SK-N-MC (cell line): ENCODE data around the gene COL6A1.
"Not testable (repeated sequence)": the region's sequence is repeated elsewhere in the genome, so short reads cannot be mapped to it uniquely, and the experiment has no call there.

ENCODE experiments used
- DNase-seq: peaks from one replicate; pipeline ENCODE4 v3.0.0-alpha.2; 2011; ENCODE audit warnings: low read depth, low spot score
- H3K27ac ChIP-seq: fragments of 200-600 bp; sonication (generic); 2 replicates; pipeline ENCODE4 v1.5.1; 2016; ENCODE audit warnings: mixed run types
- H3K36me3 ChIP-seq: fragments of 200-600 bp; sonication (generic); 2 replicates; pipeline ENCODE4 v1.6.1; 2017; ENCODE audit warnings: antibody characterized with exemption, low read length, mixed read lengths; ENCODE audit not compliant: insufficient read depth
- H3K4me3 ChIP-seq: fragments of 200-600 bp; sonication (generic); 2 replicates; pipeline ENCODE4 v1.5.1; 2016
- H3K9ac ChIP-seq: fragments of 200-600 bp; sonication (generic); 2 replicates; pipeline ENCODE4 v1.8.0; 2017; ENCODE audit warnings: mixed run types, mixed read lengths; ENCODE audit not compliant: insufficient read length
- H3K9me3 ChIP-seq: fragments of 200-600 bp; sonication (generic); 2 replicates; pipeline ENCODE4 v1.6.1; 2017; ENCODE audit warnings: low read depth, mild to moderate bottlenecking, antibody characterized with exemption, low read length, moderate library complexity, mixed read lengths
- EZH2 ChIP-seq: fragments of 200-600 bp; sonication (generic); IDR thresholded peaks from one replicate; pipeline ENCODE4 v1.6.1; 2017; ENCODE audit warnings: antibody characterized with exemption
- FOXP2 ChIP-seq: optimal IDR thresholded peaks from 2 replicates; pipeline ENCODE3; 2011; ENCODE audit warnings: mild to moderate bottlenecking, moderate library complexity; ENCODE audit not compliant: insufficient read depth; ENCODE audit errors: extremely low read length, control extremely low read depth
- POLR2AphosphoS5 ChIP-seq: IDR thresholded peaks from 2 replicates; pipeline ENCODE4 v1.6.1; 2012; ENCODE audit warnings: mild to moderate bottlenecking, low read depth, low read length, borderline replicate concordance

COL6A1 gene

DNA sequence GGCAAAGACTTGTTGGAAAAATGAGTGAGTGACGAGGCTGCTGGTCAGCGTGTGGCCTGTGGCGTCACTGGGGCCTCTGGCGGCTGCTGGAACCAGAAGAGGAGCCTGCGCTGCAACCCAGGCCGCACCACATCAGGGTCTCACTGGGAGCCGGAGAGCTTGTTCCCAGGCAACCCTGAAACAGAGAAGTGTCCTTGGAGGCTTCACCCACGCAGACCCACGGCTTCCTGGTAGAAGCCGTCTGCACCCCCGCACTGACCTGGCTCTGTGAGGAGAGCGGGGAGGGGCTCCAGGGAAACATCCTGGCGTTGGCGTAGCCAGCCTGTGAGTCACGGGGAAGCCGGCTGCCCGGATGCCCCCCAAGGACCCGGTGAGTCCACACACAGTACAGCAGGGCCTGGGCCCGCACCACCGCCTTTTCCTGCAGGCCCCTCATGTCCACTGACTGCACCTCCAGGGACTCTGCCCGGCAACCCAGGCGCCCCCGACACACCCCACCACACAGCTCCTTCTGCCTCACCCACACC, 57.4 kb downstream of the COL6A1 start:
- DNase-seq = no peak
- TF ChIP-seq EZH2 (no peak), FOXP2 (no peak), POLR2AphosphoS5 (no peak)
- H3K36me3 ChIP-seq = no peaks in the 10 kb centered on the region
- H3K9ac ChIP-seq = no peak overlapping the region
- no peaks in the 10 kb centered on the region for H3K9me3 ChIP-seq
- H3K27ac ChIP-seq = no peak overlapping the region
- no peak overlapping the region for H3K4me3 ChIP-seq

DNA sequence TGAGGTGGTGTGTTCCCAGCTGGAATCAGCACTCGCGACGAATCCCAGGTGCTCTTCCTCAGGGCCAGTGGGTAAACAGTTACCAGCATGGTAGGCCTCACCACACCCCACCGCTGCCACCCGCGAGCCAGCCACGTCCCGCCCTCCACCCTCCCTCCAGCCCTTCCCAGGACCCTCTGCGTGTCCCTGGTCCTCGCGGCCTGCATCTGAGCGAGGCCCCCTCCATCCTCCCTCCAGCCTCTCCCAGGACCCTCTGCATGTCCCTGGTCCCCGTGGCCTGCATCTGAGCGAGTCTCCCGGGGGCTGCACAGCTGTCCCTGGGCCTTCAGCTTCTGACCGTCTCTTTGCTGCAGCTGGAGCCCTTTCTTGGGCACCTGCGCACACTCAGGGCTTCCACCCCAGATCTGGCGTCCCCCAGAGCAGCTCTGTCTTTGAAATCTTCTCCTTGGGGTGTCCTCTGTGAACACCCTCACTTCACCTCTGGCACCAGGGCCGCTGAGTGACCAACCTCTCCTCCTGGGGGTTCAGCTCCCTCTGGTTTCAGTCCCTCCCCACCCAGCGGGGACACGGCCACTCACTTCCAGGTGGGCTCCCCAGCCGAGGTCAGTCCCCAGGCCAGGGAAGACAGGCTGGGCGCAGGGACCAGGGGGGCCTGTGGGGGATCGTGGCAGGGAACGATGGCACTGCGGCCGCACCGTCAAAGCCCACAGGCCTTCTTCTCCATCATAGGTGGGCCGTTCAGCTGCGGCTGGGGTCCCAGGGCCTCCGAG, 58.5 kb downstream of the COL6A1 start:
- Histone ChIP-seq H3K9ac (no peak overlapping the region), H3K36me3 (no peaks in the 10 kb centered on the region), H3K4me3 (no peak overlapping the region), H3K27ac (no peak overlapping the region), H3K9me3 (no peaks in the 10 kb centered on the region)
- no peak for DNase-seq
- TF ChIP-seq POLR2AphosphoS5 = no peak
- no peak for TF ChIP-seq FOXP2
- no peak for TF ChIP-seq EZH2

DNA sequence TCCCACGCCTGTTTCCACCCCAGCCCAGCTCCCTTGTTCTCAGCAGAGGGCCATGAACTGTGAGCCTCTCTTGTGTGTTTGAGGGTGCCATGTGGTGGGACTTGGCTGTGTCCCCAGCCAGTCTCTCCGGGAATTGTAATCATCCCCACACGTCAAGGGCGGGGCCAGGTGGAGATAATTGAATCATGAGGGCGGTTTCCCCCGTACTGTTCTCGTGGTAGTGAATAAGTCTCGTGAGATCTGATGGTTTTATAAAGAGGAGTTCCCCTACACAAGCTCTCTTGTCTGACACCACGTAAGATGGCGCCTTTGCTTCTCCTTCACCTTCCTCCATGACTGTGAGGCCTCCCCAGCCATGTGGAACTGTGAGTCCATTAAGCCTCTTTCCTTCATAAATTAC, 59.1 kb downstream of the COL6A1 start:
- TF ChIP-seq EZH2 (no peak), POLR2AphosphoS5 (no peak), FOXP2 (no peak)

DNA sequence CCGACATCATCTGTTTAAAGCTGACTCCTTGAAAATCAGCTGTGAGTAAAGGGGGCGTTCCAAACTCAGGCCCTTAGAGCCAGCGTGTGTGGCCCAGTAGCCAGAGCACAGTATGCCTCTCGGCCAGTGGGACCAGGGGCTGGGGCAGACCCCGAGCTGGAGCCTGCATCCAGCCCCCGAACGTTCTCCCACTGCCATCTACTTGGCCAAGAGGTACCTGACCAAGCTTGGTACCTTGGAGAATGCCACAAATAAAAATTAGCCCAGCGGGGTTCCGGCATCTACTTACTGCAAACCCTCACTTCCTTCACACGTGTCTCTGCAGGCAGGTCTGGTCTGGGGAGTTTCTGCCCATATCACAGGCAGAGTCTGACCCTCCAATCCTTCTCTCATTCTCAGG, 59.6 kb downstream of the COL6A1 start:
- Histone ChIP-seq H3K36me3 (no peaks in the 10 kb centered on the region), H3K27ac (no peak overlapping the region), H3K4me3 (no peak overlapping the region), H3K9ac (no peak overlapping the region), H3K9me3 (no peaks in the 10 kb centered on the region)
- no peak for DNase-seq
- TF ChIP-seq POLR2AphosphoS5 (no peak), EZH2 (no peak), FOXP2 (no peak)

More for the DNA sequence above, 59.1 kb downstream of the COL6A1 start:
- no peak overlapping the region for H3K9ac ChIP-seq
- H3K27ac ChIP-seq = no peak overlapping the region
- DNase-seq = no peak
- H3K4me3 ChIP-seq = no peak overlapping the region
- H3K9me3 ChIP-seq = no peaks in the 10 kb centered on the region
- H3K36me3 ChIP-seq = no peaks in the 10 kb centered on the region

DNA sequence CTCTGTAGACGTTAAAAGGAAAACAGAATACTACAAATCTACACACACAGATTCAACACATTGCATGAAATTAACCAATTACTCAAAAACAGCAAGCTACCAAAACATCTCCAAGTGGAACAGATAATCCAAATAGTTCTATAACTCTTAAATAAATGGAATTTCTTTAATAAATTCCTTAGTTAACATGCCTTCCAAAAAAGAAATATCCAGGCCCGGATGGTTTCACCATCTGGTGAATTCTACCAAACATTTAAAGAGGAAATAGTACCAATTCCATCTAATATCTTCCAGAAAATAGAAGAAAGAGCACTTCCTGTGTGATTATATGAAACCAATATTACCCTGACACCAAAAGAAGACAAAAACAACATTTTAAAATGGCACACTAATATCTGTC, 63.6 kb downstream of the COL6A1 start:
- Histone ChIP-seq H3K4me3 (no peak overlapping the region), H3K27ac (peak overlapping the region; percentile 82), H3K36me3 (no peaks in the 10 kb centered on the region), H3K9ac (no peak overlapping the region), H3K9me3 (no peaks in the 10 kb centered on the region)
- DNase-seq = no peak
- TF ChIP-seq FOXP2 (no peak), POLR2AphosphoS5 (no peak), EZH2 (no peak)

DNA sequence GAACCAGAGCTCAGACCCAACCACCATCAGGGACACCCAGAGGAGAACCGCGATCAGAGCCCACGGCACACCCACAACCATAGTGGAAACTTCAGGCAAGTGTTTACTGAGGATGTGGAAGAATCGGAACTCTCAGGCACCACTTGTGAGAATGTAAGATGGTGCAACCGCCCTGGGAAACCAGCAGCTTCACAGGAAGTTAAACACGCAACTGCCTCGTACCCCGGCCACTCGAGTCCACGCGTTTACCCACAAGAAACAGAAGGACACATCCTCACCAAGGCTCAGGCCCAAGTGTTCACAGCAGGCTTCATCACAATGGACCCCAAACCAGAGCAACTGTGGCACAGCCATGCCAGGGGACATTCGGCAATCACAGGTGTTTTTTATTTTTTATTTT, 64.9 kb downstream of the COL6A1 start:
- H3K4me3 ChIP-seq = no peak overlapping the region
- DNase-seq = no peak
- TF ChIP-seq POLR2AphosphoS5 (no peak), FOXP2 (no peak), EZH2 (no peak)

DNA sequence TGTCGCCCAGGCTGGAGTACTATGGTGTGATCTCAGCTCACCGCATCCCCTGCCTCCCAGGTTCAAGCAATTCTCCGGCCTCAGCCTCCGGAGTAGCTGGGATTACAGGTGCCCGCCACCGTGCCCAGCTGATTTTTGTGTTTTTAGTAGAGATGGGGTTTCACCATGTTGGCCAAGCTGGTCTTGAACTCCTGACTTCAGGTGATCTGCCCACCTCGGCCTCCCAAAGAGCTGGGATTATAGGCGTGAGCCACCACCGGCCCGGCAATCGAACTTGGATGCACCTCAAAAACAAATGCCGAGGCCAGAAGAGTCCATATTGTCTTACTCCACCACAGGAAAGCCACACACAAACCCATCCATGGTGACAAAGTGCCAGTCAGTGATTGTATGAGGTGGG, 65.3 kb downstream of the COL6A1 start:
- DNase-seq, H3K4me3 ChIP-seq, H3K9me3 ChIP-seq, H3K9ac ChIP-seq, H3K36me3 ChIP-seq, H3K27ac ChIP-seq: not testable (repeated sequence)

More for the DNA sequence above, 64.9 kb downstream of the COL6A1 start:
- no peaks in the 10 kb centered on the region for H3K36me3 ChIP-seq
- no peaks in the 10 kb centered on the region for H3K9me3 ChIP-seq
- H3K9ac ChIP-seq = no peak overlapping the region
- peak overlapping the region; percentile 82; the same call in 1 of the 2 replicates for H3K27ac ChIP-seq

DNA sequence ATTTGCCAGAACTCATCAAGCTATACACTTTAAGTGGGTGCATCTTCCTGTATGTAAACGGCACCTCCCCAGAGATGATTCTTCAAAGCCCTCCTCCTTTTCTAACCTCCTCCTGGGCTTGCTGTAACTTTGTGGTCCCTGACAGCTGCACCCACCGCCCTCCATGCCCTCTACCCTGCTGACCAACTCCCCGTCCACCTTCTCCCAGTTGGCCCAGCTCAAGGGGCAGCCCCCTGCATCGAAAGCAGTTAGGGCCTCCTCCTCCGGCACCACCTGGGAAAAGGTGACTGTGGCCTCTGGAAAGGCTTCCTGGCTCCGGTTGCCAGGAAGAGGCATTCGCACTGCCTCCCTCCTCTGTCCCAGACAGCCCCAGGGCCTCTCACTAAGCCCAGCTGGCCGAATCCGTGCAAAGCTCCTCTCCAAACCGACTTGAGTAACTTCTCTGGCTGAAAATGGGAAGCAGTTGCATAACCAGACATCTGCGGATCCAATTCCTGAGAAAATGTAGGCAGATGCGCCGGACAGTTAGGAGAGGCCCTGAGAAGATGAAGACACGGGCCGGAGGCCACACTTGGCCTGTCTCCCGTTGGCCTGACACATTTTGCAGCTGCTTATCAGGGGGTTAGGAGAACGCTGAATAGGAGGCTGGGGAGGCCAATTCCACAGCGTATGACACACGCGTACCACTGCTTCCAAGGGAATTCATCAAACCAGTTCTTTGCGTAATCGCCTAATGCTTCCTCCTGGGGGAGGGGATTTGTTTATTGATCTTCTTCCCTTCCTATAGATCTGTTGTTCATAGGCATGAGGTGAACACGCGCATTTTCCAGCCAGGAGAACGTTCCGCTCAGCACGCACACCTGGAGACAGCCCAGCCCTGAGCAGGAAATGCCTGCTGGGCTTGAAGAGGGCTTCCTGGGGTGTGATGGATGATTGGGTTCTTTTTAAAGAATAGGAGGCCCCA, 67.6 kb downstream of the COL6A1 start:
- no peaks in the 10 kb centered on the region for H3K9me3 ChIP-seq
- no peak for DNase-seq
- H3K27ac ChIP-seq = no peak overlapping the region; the same call in 1 of the 2 replicates
- no peak overlapping the region for H3K9ac ChIP-seq
- H3K4me3 ChIP-seq = peak overlapping the region; percentile 71
- H3K36me3 ChIP-seq = no peaks in the 10 kb centered on the region
- TF ChIP-seq FOXP2 (peak; percentile 14), EZH2 (no peak)
